ENCODE results near the gene ZBTB8A. TPM values are rescaled to one million over a fixed set of nuclear protein-coding genes. Genes with fewer than 3 reads are reported as not detected.

Gene ZBTB8A
- polyA plus RNA-seq, 1 of the 3 experiments (the other 2 are of a cell fraction) = 1.3 TPM

DNA sequence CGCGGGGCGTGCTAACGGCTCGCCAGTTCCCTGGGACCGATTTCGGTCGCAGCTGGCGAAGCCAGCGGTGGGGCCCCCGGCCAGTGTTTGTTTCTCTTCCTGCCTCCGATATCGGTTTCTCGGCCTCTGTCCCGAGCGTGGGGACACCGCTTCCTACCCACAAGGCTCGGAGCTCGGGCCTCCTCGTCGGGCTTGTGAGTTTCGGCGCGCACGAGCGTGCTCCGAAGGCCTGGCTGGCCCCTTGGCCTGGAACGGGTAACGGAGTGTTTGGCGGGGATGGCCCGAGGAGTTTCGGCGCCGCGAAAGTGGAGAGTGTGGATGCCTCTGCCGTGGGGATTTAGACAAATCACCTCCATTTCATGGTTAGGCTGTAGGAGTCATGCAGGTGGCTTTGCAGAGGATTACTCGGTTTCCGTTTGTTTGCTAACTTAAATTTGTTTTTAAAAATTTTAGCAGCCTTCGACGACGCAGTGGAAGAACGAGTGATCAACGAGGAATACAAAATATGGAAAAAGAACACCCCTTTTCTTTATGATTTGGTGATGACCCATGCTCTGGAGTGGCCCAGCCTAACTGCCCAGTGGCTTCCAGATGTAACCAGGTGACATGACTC, 112.3 kb downstream of the ZBTB8A start:
- H4K20me1 ChIP-seq (ENCODE audit: insufficient read depth) = 0 out of 2 replicates have a peak, but pooled peaks cover 2% of the 10 kb centered on the region
- peaks cover 27 to 41% of the 10 kb centered on the region in 2 experiments for H3K36me3 ChIP-seq (replicated peaks in 1 of 2; ENCODE audit: control insufficient read depth in 1 of 2, insufficient read depth in 2 of 2, low read length in 1 of 2)
- H3K27me3 ChIP-seq (ENCODE audit: insufficient read depth) = no peaks in the 10 kb centered on the region
- H3K9me3 ChIP-seq = no peaks in the 10 kb centered on the region
- peak overlapping the region; percentile 73; the same call in 1 of the 2 replicates for H2AFZ ChIP-seq (ENCODE audit: low read depth)
- H3K4me2 ChIP-seq = peak overlapping the region; percentile 88
- peak overlapping the region; percentile 94 to 99 for H3K27ac ChIP-seq (ENCODE audit: low read depth in 2 of 2, low read length in 1 of 2)
- H3K9me2 ChIP-seq = no peaks in the 10 kb centered on the region
- H3K9ac ChIP-seq = peak overlapping the region; percentile 93
- WGBS (ENCODE audit: low lambda C conversion rate) = under 1% methylated on average over 38 of the region's 43 CpGs
- peak overlapping the region; percentile 77 to 79 for H3K4me3 ChIP-seq (ENCODE audit: low read depth in 2 of 2, low read length in 1 of 2)
- TF ChIP-seq, protein P1, sequence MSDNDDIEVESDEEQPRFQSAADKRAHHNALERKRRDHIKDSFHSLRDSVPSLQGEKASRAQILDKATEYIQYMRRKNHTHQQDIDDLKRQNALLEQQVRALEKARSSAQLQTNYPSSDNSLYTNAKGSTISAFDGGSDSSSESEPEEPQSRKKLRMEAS (IDR thresholded peaks at IDR 0.05; ENCODE audit: low read depth) = peak; percentile 66; the same call in 1 of the 2 replicates
- TF ChIP-seq, protein P2, sequence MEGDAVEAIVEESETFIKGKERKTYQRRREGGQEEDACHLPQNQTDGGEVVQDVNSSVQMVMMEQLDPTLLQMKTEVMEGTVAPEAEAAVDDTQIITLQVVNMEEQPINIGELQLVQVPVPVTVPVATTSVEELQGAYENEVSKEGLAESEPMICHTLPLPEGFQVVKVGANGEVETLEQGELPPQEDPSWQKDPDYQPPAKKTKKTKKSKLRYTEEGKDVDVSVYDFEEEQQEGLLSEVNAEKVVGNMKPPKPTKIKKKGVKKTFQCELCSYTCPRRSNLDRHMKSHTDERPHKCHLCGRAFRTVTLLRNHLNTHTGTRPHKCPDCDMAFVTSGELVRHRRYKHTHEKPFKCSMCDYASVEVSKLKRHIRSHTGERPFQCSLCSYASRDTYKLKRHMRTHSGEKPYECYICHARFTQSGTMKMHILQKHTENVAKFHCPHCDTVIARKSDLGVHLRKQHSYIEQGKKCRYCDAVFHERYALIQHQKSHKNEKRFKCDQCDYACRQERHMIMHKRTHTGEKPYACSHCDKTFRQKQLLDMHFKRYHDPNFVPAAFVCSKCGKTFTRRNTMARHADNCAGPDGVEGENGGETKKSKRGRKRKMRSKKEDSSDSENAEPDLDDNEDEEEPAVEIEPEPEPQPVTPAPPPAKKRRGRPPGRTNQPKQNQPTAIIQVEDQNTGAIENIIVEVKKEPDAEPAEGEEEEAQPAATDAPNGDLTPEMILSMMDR (IDR thresholded peaks at IDR 0.05) = no peak
- ChIA-PET POLR2A (interaction anchor here (0.7 to 1.6 kb wide), 10 partner anchors 20 to 257 kb away, joined by 3 to 7 read pairs (median 4); partner anchors contain the start of genes BSDC1 and SYNC), CTCF (interaction anchor here (0.6 to 1.7 kb wide), 3 partner anchors 12 to 225 kb away, joined by 3 to 7 read pairs (median 3); no protein-coding TSS in a partner anchor)
- peaks cover 19% of the 10 kb centered on the region for H3F3A ChIP-seq (replicated peaks; ENCODE audit: insufficient read depth)
- DNase-seq = no peak
- H3K4me1 ChIP-seq (ENCODE audit: control insufficient read depth in 1 of 2, insufficient read depth in 2 of 2, low read depth in 1 of 2, low read length in 1 of 2) = peaks cover 4 to 13% of the 10 kb centered on the region in 2 experiments; a peak in 3 of 4 replicates
- H3K79me2 ChIP-seq (ENCODE audit: insufficient read depth) = peaks cover 90% of the 10 kb centered on the region

DNA sequence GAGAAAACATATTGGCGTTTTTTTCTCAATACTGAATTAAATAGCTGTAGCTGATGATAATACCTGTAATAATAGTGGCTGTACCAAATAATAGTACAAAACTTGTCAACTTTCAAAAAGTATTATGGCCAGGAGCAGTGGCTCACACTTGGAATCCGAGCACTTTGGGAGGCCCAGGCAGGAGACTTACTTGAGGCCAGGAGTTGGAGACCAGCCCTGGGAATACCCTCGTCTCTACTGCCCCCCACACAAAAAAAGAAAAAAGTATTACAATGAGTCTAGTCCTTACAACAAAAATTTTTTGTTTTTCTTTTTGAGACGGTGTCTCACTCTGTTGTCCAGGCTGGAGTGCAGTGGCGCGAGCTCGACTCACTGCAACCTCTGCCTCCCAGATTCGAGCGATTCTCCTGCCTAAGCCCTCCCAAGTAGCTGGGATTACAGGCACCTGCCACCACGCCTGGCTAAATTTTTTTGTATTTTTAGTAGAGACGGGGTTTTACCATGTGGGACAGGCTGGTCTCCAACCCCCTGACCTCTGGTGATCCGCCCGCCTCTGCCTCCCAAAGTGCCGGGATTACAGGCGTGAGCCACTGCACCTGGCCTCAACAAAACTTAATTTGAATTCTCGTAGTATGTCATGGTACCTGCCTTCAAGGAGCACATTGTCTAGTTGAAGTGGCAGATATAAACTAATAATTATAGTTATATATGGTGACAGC, 113.2 kb downstream of the ZBTB8A start:
- Histone ChIP-seq H3K27me3 (ENCODE audit: insufficient read depth) (no peaks in the 10 kb centered on the region), H3K79me2 (ENCODE audit: insufficient read depth) (peaks cover 90% of the 10 kb centered on the region), H3K9me2 (no peaks in the 10 kb centered on the region), H3F3A (replicated peaks; ENCODE audit: insufficient read depth) (peaks cover 19% of the 10 kb centered on the region), H3K27ac (ENCODE audit: low read depth in 2 of 2, low read length in 1 of 2) (peak overlapping the region in 1 of 2 experiments; percentile 99; a peak in 2 of 4 replicates), H4K20me1 (ENCODE audit: insufficient read depth) (0 out of 2 replicates have a peak, but pooled peaks cover 7% of the 10 kb centered on the region), H3K4me3 (ENCODE audit: low read depth in 2 of 2, low read length in 1 of 2) (peak overlapping the region; percentile 77 to 79), H3K4me1 (ENCODE audit: control insufficient read depth in 1 of 2, insufficient read depth in 2 of 2, low read depth in 1 of 2, low read length in 1 of 2) (peaks cover 4 to 13% of the 10 kb centered on the region in 2 experiments; a peak in 3 of 4 replicates), H3K36me3 (replicated peaks in 1 of 2; ENCODE audit: control insufficient read depth in 1 of 2, insufficient read depth in 2 of 2, low read length in 1 of 2) (peaks cover 34 to 50% of the 10 kb centered on the region in 2 experiments), H3K9ac (peak overlapping the region; percentile 93; the same call in 1 of the 2 replicates), H2AFZ (ENCODE audit: low read depth) (no peak overlapping the region), H3K4me2 (peak overlapping the region; percentile 88), H3K9me3 (no peaks in the 10 kb centered on the region)
- ChIA-PET CTCF (interaction anchor here (0.6 to 2.4 kb wide), 3 partner anchors 60 to 252 kb away, joined by 3 to 7 read pairs (median 6); no protein-coding TSS in a partner anchor), POLR2A (no interaction called here)
- TF ChIP-seq, protein P2 (IDR thresholded peaks at IDR 0.05) = no peak
- TF ChIP-seq RCOR1 (IDR thresholded peaks at IDR 0.05; ENCODE audit: low read length) = no peak
- TF ChIP-seq, protein P3, sequence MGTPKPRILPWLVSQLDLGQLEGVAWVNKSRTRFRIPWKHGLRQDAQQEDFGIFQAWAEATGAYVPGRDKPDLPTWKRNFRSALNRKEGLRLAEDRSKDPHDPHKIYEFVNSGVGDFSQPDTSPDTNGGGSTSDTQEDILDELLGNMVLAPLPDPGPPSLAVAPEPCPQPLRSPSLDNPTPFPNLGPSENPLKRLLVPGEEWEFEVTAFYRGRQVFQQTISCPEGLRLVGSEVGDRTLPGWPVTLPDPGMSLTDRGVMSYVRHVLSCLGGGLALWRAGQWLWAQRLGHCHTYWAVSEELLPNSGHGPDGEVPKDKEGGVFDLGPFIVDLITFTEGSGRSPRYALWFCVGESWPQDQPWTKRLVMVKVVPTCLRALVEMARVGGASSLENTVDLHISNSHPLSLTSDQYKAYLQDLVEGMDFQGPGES (IDR thresholded peaks at IDR 0.05; ENCODE audit: low read depth, low read length) = no peak
- 82% methylated on average over 16 of the region's 16 CpGs for WGBS (ENCODE audit: low lambda C conversion rate)
- no peak for DNase-seq

Small RNA genes lying within 50 kb of the gene (small RNA-seq; reads per million reads assigned to genes)
- gene RF00019 = 0 reads per million in 7 experiments

Other genes with a start within 250 kb of the ZBTB8A start
- gene HDAC1, start 247.3 kb upstream of the ZBTB8A start, polyA plus RNA-seq (2012; rRNA removed) = 172 and 226 TPM in 2 replicates
- 254 and 275 TPM in 2 replicates for gene MARCKSL1, start 203.2 kb upstream of the ZBTB8A start, polyA plus RNA-seq (2012; rRNA removed)
- 8.0 and 10.0 TPM in 2 replicates for gene FAM229A, start 176.9 kb upstream of the ZBTB8A start, polyA plus RNA-seq (2012; rRNA removed)
- 0.28 and 0.86 TPM in 2 replicates for gene TSSK3, start 176.9 kb upstream of the ZBTB8A start, polyA plus RNA-seq (2012; rRNA removed)
- 51.0 and 65.7 TPM in 2 replicates for gene BSDC1, start 145.0 kb upstream of the ZBTB8A start, polyA plus RNA-seq (2012; rRNA removed)
- 0.08 and 0.16 TPM in 2 replicates for gene ZBTB8B, start 74.4 kb upstream of the ZBTB8A start, polyA plus RNA-seq (2012; rRNA removed)
- 59.2 and 69.8 TPM in 2 replicates for gene ZBTB8OS, start 111.1 kb downstream of the ZBTB8A start, polyA plus RNA-seq (2012; rRNA removed)
- 107 and 108 TPM in 2 replicates for gene RBBP4, start 111.8 kb downstream of the ZBTB8A start, polyA plus RNA-seq (2012; rRNA removed)
- gene SYNC, start 163.3 kb downstream of the ZBTB8A start, polyA plus RNA-seq (2012; rRNA removed) = 25.6 and 32.0 TPM in 2 replicates

Measured in SK-N-SH (cell line).